ENCODE data around the gene CCHCR1. TPM values are rescaled to one million over a fixed set of nuclear protein-coding genes. Genes with fewer than 3 reads are reported as not detected.
"Not testable (repeated sequence)": the region's sequence is repeated elsewhere in the genome, so short reads cannot be mapped to it uniquely, and the experiment has no call there.

The CCHCR1 gene
- polyA plus RNA-seq, 2 of the 4 experiments (the other 2 are of a cell fraction) = 7.4 to 15.3 TPM

- 25% methylated on average over 10 of the region's 10 CpGs for WGBS (ENCODE audit: missing lambda C conversion rate)
- POLR2A ChIA-PET, H3K4me2 ChIP-seq, H3K9me3 ChIP-seq, H3K4me3 ChIP-seq, H3K27ac ChIP-seq, FAIRE-seq, H3K4me1 ChIP-seq: not testable (repeated sequence)
- DNase-seq (ENCODE audit: low read depth in 1 of 2, low spot score in 1 of 2) (peak; percentile 19 to 87), ATAC-seq (peak; percentile 63 to 66; a peak in 4 of 6 replicates)
- CTCF ChIA-PET = interaction anchor here (0.6 to 7.5 kb wide), 34 partner anchors 8 to 935 kb away, joined by 3 to 72 read pairs (median 4); partner anchors contain the start of genes PSORS1C1, PSORS1C2 and TCF19
- TF ChIP-seq RAD21 (conservative IDR thresholded peaks at IDR 0.05 in 1 of 2, IDR thresholded peaks at IDR 0.05 in 1 of 2) (peak; percentile 84 to 93), CTCF (IDR thresholded peaks at IDR 0.05) (peak; percentile 67), SMC3 (IDR thresholded peaks at IDR 0.05) (peak; percentile 71)
Observed at GRCh38 chr6:31192431-31193105, 35.0 kb upstream of the CCHCR1 start.

DNA sequence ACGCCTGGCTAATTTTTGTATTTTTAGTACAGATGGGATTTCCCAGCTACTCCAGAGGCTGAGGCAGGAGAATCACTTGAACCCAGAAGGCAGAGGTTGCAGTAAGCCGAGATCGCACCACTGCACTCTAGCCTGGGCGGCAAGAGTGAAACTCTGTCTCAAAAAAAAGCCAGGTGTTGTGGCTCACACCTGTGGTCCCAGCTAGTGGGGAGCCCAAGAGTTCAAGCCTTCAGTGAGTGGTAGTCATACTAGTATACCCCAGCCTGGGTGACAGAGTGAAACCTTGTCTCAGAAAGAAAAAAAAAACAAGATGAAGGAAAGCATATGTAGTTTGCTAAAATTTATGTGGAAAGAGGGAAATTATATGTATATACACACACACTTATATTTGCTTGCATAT is 32.9 kb upstream of the CCHCR1 start:
- 60% methylated on average over 2 of the region's 4 CpGs for WGBS (ENCODE audit: missing lambda C conversion rate)
- CTCF ChIA-PET = interaction anchor here (1.2 to 7.5 kb wide), 3 partner anchors 51 to 62 kb away, joined by 3 to 70 read pairs (median 46); partner anchors contain the start of gene PSORS1C2
- no peak for ATAC-seq

DNA sequence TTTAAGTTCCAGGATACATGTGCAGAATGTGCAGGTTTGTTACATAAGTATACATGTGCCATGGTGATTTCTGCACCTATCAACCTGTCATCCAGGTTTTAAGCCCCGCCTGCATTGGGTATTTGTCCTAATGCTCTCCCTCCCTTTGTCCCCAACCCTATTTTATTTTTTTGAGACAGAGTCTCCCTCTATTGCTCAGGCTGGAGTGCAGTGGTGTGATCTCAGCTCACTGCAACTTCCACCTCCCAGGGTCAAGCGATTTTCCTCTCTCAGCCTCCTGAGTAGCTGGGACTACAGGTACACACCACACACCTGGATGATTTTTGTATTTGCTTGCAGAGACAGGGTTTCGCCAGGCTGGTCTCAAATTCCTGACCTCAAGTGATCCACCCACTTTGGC is 31.6 kb upstream of the CCHCR1 start:
- H3K4me3 ChIP-seq; H3K4me2 ChIP-seq; H3K9me3 ChIP-seq; H3K4me1 ChIP-seq; POLR2A ChIA-PET; DNase-seq (ENCODE audit: low read depth in 1 of 2, low spot score in 1 of 2); FAIRE-seq; ATAC-seq: not testable (repeated sequence)
- 87% methylated on average over 3 of the region's 3 CpGs for WGBS (ENCODE audit: missing lambda C conversion rate)
- H3K27ac ChIP-seq = peak overlapping the region in 1 of 2 experiments; percentile 21; a peak in 1 of 6 replicates
- CTCF ChIA-PET = interaction anchor here (1.4 kb wide), 1 partner anchor 9 kb away, joined by 3 read pairs; no protein-coding TSS in a partner anchor

More for the DNA sequence above, 32.9 kb upstream of the CCHCR1 start:
- no peak for DNase-seq (ENCODE audit: low read depth in 1 of 2, low spot score in 1 of 2)
- POLR2A ChIA-PET = no interaction called here
- no peak overlapping the region; a peak in 1 of 6 replicates for H3K27ac ChIP-seq
- H3K4me1 ChIP-seq = peaks cover 10% of the 10 kb centered on the region
- TF ChIP-seq JUN (IDR thresholded peaks at IDR 0.05) (no peak), POLR2AphosphoS2 (conservative IDR thresholded peaks at IDR 0.05; ENCODE audit: low read length) (no peak), FOSL2 (IDR thresholded peaks at IDR 0.05) (no peak), FOSL2 (CRISPR knock-in tag; IDR thresholded peaks at IDR 0.05) (no peak), NPAS2 (CRISPR knock-in tag; IDR thresholded peaks at IDR 0.05; ENCODE audit: borderline replicate concordance) (no peak)
- no peak overlapping the region for H3K4me2 ChIP-seq
- FAIRE-seq = no peak
- no peaks in the 10 kb centered on the region for H3K9me3 ChIP-seq
- H3K4me3 ChIP-seq = no peak overlapping the region

- H3K4me3 ChIP-seq = no peak overlapping the region
- peaks cover 20% of the 10 kb centered on the region for H3K4me1 ChIP-seq
- 50% methylated on average over 5 of the region's 5 CpGs for WGBS (ENCODE audit: missing lambda C conversion rate)
- FAIRE-seq (no peak), DNase-seq (ENCODE audit: low read depth in 1 of 2, low spot score in 1 of 2) (no peak), ATAC-seq (no peak)
- TF ChIP-seq GATA3 (IDR thresholded peaks at IDR 0.05; ENCODE audit: borderline replicate concordance) (no peak), CBX8 (IDR thresholded peaks at IDR 0.05) (no peak), PBX3 (IDR thresholded peaks at IDR 0.05) (no peak), HOXB5 (CRISPR knock-in tag; IDR thresholded peaks at IDR 0.05) (no peak), HOXB13 (CRISPR knock-in tag; IDR thresholded peaks at IDR 0.05; ENCODE audit: low read depth) (no peak), POLR2AphosphoS2 (conservative IDR thresholded peaks at IDR 0.05; ENCODE audit: low read length) (no peak)
- TF ChIP-seq, protein P1, sequence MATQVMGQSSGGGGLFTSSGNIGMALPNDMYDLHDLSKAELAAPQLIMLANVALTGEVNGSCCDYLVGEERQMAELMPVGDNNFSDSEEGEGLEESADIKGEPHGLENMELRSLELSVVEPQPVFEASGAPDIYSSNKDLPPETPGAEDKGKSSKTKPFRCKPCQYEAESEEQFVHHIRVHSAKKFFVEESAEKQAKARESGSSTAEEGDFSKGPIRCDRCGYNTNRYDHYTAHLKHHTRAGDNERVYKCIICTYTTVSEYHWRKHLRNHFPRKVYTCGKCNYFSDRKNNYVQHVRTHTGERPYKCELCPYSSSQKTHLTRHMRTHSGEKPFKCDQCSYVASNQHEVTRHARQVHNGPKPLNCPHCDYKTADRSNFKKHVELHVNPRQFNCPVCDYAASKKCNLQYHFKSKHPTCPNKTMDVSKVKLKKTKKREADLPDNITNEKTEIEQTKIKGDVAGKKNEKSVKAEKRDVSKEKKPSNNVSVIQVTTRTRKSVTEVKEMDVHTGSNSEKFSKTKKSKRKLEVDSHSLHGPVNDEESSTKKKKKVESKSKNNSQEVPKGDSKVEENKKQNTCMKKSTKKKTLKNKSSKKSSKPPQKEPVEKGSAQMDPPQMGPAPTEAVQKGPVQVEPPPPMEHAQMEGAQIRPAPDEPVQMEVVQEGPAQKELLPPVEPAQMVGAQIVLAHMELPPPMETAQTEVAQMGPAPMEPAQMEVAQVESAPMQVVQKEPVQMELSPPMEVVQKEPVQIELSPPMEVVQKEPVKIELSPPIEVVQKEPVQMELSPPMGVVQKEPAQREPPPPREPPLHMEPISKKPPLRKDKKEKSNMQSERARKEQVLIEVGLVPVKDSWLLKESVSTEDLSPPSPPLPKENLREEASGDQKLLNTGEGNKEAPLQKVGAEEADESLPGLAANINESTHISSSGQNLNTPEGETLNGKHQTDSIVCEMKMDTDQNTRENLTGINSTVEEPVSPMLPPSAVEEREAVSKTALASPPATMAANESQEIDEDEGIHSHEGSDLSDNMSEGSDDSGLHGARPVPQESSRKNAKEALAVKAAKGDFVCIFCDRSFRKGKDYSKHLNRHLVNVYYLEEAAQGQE (IDR thresholded peaks at IDR 0.05) = no peak
- POLR2A ChIA-PET = no interaction called here
- H3K27ac ChIP-seq = peak overlapping the region; percentile 81 to 96; a peak in 4 of 6 replicates
- CTCF ChIA-PET = interaction anchor here (1.4 to 1.6 kb wide), 2 partner anchors 8 to 9 kb away, joined by 3 read pairs; no protein-coding TSS in a partner anchor
- H3K9me3 ChIP-seq = no peaks in the 10 kb centered on the region
- no peak overlapping the region for H3K4me2 ChIP-seq
Observed at GRCh38 chr6:31187780-31188194, 30.2 kb upstream of the CCHCR1 start.
